ENCODE data around the gene GCN1.

The GCN1 gene

DNA sequence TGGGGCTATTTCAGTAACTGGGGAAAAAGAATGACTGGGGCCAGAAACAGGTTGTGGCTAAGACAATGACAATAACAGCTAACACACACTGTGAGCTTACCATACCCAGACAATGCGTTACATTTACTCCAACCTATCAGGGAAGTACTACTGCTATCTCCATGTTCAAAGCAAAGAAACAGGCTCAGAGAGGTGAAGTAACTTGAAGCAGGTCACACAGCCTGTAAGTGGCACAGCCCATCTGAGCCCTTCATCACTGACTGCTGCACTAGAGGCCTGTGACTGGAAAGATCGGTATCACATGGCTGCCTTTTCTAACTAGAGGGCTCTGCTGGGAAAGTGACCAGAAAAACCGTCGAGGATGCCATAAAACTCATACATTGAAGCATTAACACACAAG lies 7.9 kb downstream of the GCN1 start:
- H3K9me3 Mint-ChIP-seq = no peaks in the 10 kb centered on the region
- no peak overlapping the region for H3K4me3 Mint-ChIP-seq
- H3K27me3 Mint-ChIP-seq = no peaks in the 10 kb centered on the region
- peaks cover 18% of the 10 kb centered on the region for H3K36me3 Mint-ChIP-seq
- no peak overlapping the region for H3K27ac Mint-ChIP-seq
- peaks cover 23% of the 10 kb centered on the region for H3K4me1 Mint-ChIP-seq

DNA sequence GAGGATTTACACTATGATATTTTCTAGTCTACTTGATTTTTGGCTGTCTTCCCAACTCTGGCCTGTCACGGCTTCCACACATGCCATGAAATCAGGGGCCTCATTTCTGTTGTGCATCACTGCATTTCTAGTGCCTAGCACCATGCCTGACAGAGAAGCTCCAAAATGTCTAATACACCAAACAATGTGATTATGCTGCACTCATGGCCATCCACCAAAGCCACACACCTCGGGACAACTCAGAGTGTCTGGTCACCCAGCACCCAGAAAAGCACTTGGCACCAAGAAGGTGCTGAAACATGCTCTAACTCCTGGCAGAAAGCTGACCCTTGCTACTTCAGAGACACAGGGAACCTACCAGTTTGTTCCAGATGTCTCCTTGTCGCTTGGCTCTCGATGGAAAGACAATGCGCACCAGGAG lies 11.3 kb downstream of the GCN1 start:
- H3K4me1 Mint-ChIP-seq = peaks cover 22% of the 10 kb centered on the region
- no peaks in the 10 kb centered on the region for H3K27me3 Mint-ChIP-seq
- no peak overlapping the region for H3K27ac Mint-ChIP-seq
- H3K4me3 Mint-ChIP-seq = no peak overlapping the region
- peaks cover 16% of the 10 kb centered on the region for H3K36me3 Mint-ChIP-seq
- no peaks in the 10 kb centered on the region for H3K9me3 Mint-ChIP-seq

- Mint-ChIP-seq H3K27ac (no peak overlapping the region), H3K36me3 (peaks cover 19% of the 10 kb centered on the region), H3K9me3 (no peaks in the 10 kb centered on the region), H3K27me3 (no peaks in the 10 kb centered on the region), H3K4me3 (no peak overlapping the region), H3K4me1 (peaks cover 22% of the 10 kb centered on the region)
These were observed 12.4 kb downstream of the GCN1 start for GRCh38 chr12:120181991-120182631.

DNA sequence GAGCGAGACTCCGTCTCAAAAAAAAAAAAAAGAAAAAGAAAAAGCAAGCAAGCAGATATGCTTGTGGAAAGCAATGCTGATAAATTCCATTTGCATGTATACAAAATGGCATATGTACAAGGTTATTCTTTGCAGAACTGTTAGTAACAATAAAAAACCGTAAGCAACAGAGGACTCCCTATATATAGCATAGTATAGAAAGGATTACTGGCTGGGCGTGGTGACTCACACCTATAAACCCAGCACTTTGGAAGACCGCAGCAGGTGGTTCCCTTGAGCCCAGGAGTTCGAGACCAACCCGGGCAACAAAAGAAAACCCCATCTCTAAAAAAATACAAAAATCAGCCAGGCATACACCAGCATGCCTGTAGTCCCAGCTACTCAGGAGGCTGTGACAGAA lies 13.5 kb downstream of the GCN1 start:
- H3K27me3 Mint-ChIP-seq = no peaks in the 10 kb centered on the region
- H3K27ac Mint-ChIP-seq = no peak overlapping the region
- H3K9me3 Mint-ChIP-seq = no peaks in the 10 kb centered on the region
- H3K4me3 Mint-ChIP-seq = no peak overlapping the region
- H3K4me1 Mint-ChIP-seq = peaks cover 12% of the 10 kb centered on the region
- H3K36me3 Mint-ChIP-seq = peaks cover 14% of the 10 kb centered on the region

DNA sequence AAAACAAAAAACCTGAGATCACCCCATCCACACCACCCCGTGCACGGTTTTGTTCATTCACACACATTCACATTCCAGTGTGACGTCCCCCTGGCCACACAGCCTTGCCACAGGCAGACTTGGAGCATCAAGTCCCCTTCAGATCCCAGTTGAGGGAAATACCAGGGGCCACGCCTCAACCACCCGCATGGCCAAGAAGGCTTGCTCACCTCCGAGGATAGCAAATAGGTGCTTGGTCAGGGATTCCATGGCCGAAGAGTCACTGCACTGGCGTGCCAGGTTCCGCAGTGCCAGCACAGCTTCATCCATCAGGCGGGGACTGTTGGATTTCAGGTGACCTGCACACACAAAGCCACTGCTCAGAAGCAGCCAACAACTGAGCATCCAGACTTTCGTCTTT lies 19.0 kb downstream of the GCN1 start:
- Mint-ChIP-seq H3K27ac (no peak overlapping the region), H3K27me3 (no peaks in the 10 kb centered on the region), H3K9me3 (no peaks in the 10 kb centered on the region), H3K36me3 (peaks cover 17% of the 10 kb centered on the region), H3K4me1 (no peaks in the 10 kb centered on the region), H3K4me3 (no peak overlapping the region)

GRCh38 chr12:120175062-120175461 lies 19.5 kb downstream of the GCN1 start:
- Mint-ChIP-seq H3K27ac (no peak overlapping the region), H3K4me3 (no peak overlapping the region), H3K36me3 (peaks cover 19% of the 10 kb centered on the region), H3K9me3 (no peaks in the 10 kb centered on the region), H3K27me3 (no peaks in the 10 kb centered on the region), H3K4me1 (no peaks in the 10 kb centered on the region)

DNA sequence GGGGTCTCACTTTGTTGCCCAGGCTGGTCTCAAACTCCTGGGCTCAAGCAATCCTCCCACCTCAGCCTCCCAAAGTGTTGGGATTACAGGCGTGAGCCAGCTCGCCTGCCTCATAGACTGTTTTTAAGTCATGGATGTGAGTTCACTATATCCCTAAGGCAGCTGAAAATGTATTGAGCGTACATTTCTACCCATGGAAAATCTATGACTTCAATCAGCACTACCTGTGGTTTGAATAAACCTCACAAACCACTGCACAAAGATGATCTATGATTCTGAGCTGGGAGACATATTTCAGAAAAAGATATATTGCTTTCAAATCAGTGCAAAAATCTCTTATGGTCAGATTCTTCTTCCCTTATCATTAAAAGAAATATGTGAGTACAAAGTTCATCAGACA lies 22.5 kb downstream of the GCN1 start:
- Mint-ChIP-seq H3K4me3 (no peak overlapping the region), H3K36me3 (peaks cover 13% of the 10 kb centered on the region), H3K27me3 (no peaks in the 10 kb centered on the region), H3K27ac (no peak overlapping the region), H3K4me1 (no peaks in the 10 kb centered on the region), H3K9me3 (no peaks in the 10 kb centered on the region)

- peaks cover 9% of the 10 kb centered on the region for H3K36me3 Mint-ChIP-seq
- no peaks in the 10 kb centered on the region for H3K4me1 Mint-ChIP-seq
- H3K27me3 Mint-ChIP-seq = no peaks in the 10 kb centered on the region
- H3K9me3 Mint-ChIP-seq = no peaks in the 10 kb centered on the region
- no peak overlapping the region for H3K27ac Mint-ChIP-seq
- no peak overlapping the region for H3K4me3 Mint-ChIP-seq
These were observed 23.9 kb downstream of the GCN1 start for GRCh38 chr12:120170631-120171030.

GRCh38 chr12:120169946-120170345 lies 24.6 kb downstream of the GCN1 start:
- peaks cover 9% of the 10 kb centered on the region for H3K36me3 Mint-ChIP-seq
- no peak overlapping the region for H3K27ac Mint-ChIP-seq
- no peaks in the 10 kb centered on the region for H3K4me1 Mint-ChIP-seq
- no peak overlapping the region for H3K4me3 Mint-ChIP-seq
- no peaks in the 10 kb centered on the region for H3K9me3 Mint-ChIP-seq
- H3K27me3 Mint-ChIP-seq = no peaks in the 10 kb centered on the region

DNA sequence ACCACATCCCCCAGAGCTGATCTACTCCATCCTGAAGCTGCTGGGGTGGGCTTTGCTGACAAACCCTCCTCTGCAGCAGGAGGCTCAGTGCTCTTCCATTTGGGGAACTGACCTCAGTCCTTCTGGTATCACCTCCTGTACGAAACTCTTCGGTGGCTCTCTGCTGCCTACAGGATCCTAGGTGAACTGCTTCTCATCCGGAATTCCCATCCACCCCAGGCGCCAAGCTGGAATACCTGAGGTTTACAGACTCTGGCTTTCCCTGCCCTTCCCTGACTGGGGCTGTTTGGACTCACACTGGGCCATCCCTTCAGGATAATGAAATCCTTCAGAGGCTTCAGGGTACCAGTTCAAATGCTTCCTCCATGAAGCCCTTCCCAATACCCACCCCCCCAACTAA lies 26.2 kb downstream of the GCN1 start:
- no peak overlapping the region for H3K27ac Mint-ChIP-seq
- no peaks in the 10 kb centered on the region for H3K27me3 Mint-ChIP-seq
- H3K4me1 Mint-ChIP-seq = no peaks in the 10 kb centered on the region
- peaks cover 6% of the 10 kb centered on the region for H3K36me3 Mint-ChIP-seq
- H3K9me3 Mint-ChIP-seq = no peaks in the 10 kb centered on the region
- no peak overlapping the region for H3K4me3 Mint-ChIP-seq

DNA sequence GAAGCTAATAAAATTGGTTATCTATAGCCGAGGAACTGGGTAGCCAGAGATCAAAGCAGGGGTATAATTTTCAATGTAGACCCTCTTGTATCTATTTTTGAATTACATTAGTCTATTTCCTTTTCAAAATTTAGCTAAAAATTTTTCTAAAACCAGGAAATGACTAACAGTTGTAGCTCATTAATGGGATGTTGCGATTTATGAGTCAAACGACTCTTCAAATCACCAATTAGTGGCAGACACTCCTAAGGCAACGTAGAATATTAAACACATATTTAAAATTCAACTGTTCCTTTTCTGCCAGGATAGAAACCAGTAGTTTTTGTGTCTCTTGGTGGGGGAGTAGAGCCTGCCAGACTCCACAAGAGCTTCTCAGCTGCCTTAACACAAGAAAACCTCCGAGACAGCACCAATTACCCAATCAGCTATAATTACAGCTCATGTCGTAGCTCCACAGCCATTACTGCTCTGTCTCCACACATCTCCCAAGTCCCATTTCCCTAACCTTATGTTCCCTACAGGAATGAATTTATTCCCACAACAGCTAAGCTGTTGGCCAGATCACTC lies 26.9 kb downstream of the GCN1 start:
- no peaks in the 10 kb centered on the region for H3K4me1 Mint-ChIP-seq
- peaks cover 4% of the 10 kb centered on the region for H3K36me3 Mint-ChIP-seq
- H3K4me3 Mint-ChIP-seq = no peak overlapping the region

GRCh38 chr12:120164293-120164692 lies 30.2 kb downstream of the GCN1 start:
- no peak overlapping the region for H3K27ac Mint-ChIP-seq
- H3K27me3 Mint-ChIP-seq = no peaks in the 10 kb centered on the region
- no peaks in the 10 kb centered on the region for H3K9me3 Mint-ChIP-seq
- H3K4me1 Mint-ChIP-seq = no peaks in the 10 kb centered on the region
- no peak overlapping the region for H3K4me3 Mint-ChIP-seq
- H3K36me3 Mint-ChIP-seq = peaks cover 14% of the 10 kb centered on the region

More for the DNA sequence above, 26.9 kb downstream of the GCN1 start:
- H3K27ac Mint-ChIP-seq = peak overlapping the region; percentile 41
- H3K27me3 Mint-ChIP-seq = no peaks in the 10 kb centered on the region
- H3K9me3 Mint-ChIP-seq = no peaks in the 10 kb centered on the region

DNA sequence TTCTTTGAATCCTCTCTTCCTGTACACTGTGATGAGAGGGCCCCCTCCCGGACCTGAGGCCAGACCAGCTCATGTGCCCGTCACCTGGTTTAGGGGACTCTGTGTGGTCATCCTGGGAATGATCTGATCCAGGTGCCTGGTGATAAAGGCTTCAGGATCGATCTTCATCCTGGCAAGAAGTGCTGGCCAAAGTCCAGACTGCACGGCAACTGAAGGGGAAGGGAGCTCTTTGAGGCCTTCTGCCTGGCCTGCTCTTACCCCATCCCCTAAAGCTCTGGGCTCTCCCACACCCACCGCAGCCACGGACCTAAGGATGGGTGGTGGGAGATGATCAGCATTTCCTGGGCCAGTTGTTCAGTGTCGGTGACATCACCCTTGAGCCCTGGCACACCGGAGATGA lies 31.8 kb downstream of the GCN1 start:
- H3K27me3 Mint-ChIP-seq = no peaks in the 10 kb centered on the region
- no peaks in the 10 kb centered on the region for H3K9me3 Mint-ChIP-seq
- H3K4me1 Mint-ChIP-seq = no peaks in the 10 kb centered on the region
- no peak overlapping the region for H3K4me3 Mint-ChIP-seq
- H3K36me3 Mint-ChIP-seq = peaks cover 16% of the 10 kb centered on the region
- no peak overlapping the region for H3K27ac Mint-ChIP-seq

DNA sequence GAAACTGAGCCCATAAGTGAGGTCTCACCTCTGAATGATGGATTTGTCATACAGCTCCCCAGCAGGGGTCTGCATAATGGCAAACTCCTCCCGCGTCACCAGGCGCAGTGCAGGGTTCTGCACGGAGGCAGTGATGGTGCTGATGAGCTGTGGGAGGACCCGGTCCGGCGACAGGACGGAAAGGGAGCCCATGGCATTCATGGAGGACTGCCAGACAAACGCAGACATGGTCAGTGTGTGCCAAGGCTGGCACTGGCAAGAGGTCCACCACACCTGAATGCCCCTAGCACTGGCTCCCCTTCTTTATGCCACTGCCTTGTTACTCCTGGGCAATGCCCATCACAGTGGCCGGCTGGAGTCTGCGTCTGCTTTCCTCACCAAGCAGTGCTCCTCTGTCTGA lies 32.7 kb downstream of the GCN1 start:
- Mint-ChIP-seq H3K36me3 (peaks cover 16% of the 10 kb centered on the region), H3K27ac (no peak overlapping the region), H3K4me3 (no peak overlapping the region), H3K9me3 (no peaks in the 10 kb centered on the region), H3K27me3 (no peaks in the 10 kb centered on the region), H3K4me1 (no peaks in the 10 kb centered on the region)

DNA sequence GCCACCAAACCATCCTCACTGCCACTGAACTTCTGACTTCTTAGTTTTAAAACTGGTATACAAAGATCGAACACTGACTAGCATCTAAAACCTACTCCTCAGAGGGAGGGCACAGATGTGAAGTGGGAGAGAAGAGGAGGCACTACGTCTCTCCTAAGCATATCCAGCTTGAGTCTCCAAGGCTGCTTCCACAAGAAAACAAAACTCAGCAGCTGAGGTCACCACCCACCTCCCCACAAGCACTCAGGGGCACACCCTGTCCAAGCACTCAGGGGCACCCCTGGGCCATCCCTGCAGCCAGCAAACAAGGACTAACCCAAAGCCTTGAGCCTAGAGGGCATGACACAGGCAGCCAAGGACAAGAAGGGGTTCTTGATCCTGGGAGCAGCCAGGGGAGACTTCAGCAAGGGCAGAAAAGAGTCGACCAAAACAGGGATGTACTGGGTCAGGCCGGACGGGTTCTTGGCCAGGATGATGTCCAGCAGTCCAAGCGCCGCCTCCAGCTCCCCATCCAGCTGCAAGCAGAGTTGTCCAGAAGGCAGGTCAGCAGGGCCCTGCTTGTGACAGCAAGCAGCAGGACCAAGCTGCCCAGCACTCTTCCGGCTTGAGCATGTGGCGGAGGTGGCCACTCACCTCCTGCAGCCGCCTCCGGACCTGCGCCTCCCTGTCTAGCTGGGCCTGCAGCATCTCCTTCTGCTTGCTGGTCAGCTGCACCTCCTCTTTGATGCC lies 34.8 kb downstream of the GCN1 start:
- peaks cover 18% of the 10 kb centered on the region for H3K36me3 Mint-ChIP-seq
- no peaks in the 10 kb centered on the region for H3K9me3 Mint-ChIP-seq
- H3K4me1 Mint-ChIP-seq = no peaks in the 10 kb centered on the region
- no peak overlapping the region for H3K4me3 Mint-ChIP-seq
- no peaks in the 10 kb centered on the region for H3K27me3 Mint-ChIP-seq
- no peak overlapping the region for H3K27ac Mint-ChIP-seq

DNA sequence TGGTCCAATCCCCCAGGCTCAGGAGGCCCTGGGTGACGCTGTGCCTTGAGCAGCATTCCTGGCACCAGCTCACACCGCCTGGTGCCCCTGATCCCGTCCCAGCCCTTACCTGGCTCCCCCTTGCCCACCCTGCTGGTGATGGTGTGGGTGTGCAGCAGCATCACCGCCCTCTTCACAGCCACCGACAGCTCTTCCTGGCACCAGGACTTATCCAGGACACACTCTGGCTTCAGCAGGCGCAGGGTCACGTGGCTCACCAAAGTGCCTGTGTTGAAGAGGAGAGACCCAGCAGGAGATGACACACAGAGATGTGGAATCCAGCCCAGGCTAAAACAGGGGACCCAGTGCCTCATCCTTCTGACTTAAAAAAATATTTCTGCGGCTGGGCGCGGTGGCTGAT lies 36.2 kb downstream of the GCN1 start:
- H3K9me3 Mint-ChIP-seq = no peaks in the 10 kb centered on the region
- no peak overlapping the region for H3K4me3 Mint-ChIP-seq
- H3K36me3 Mint-ChIP-seq = peaks cover 16% of the 10 kb centered on the region
- no peaks in the 10 kb centered on the region for H3K27me3 Mint-ChIP-seq
- no peak overlapping the region for H3K27ac Mint-ChIP-seq
- no peaks in the 10 kb centered on the region for H3K4me1 Mint-ChIP-seq

All from activated naive CD4-positive, alpha-beta T cell treated with anti-CD3 and anti-CD28 coated beads, Interleukin-2, amount 50 U/mL, for 24 hours (primary cell).